Stimulated activated CD4-positive, alpha-beta T cell treated with anti-CD3 and anti-CD28 coated beads, Interleukin-1b, Interleukin-23, amount 100 ng/mL, for 24 hours (primary cell): Measurements from ENCODE around the gene ZHX3.

Source experiments
- DNase-seq, 4 experiments: peaks; one replicate each; pipeline ENCODE4 v3.0.0-alpha.2; 2020; ENCODE audit warnings: low read depth in 4 of 4, low spot score in 1 of 4

Gene ZHX3

DNA sequence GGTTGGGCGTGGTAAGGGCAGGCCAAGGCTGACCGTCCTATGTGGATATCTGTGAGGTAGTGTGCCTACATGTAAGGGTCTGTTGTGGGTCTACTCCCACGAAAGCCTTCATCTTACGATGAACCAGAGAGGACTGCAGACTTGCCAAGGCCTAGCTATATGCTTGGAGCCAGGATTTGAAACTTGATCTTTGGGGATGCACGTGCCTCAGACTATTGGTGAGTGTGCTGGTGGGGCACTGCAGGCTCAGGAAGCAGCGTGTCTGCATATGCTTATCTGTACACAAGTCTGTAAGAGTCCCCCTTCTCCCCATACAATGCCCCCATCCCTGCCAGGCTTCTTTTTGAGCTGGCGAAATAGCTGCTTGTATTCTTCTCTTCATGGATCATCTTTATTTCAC is 162.3 kb downstream of the ZHX3 start:
- no peak for DNase-seq

DNA sequence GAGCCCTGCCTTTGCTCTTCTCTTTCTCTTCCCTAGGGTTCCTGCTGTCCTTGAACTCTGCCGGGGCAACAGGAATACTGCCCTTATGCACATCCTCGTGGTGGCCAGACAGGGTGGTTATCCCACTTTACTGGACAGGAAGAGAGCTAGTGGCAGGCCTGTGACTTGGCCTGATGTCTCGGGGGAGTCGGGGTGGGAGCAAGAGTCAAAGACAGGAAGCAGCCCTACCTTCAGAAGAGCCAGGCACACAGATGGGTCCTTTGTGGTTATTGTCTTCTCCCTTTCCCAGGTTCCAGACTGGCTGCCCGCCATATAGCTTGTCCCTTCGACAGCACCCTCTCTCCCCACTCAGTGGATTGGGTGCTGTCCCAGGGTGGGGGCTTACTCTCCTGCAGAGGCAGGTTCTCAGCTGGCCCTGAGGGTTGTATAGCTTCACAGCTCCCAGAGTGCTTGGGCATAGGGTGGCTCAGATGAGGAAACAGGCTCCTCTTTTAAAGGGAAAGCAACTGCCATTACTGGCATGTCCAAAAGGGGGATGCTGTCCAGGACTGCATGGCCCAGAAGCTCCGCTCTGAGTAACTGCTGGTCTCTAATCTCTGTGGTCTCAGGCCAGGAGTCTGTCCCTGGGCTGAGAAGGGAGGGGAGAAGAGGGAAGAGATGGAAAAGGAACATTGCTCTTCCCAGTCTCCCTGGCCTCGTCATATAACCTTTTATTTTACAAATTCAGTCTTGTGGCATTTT is 162.9 kb downstream of the ZHX3 start:
- DNase-seq: no peak

DNA sequence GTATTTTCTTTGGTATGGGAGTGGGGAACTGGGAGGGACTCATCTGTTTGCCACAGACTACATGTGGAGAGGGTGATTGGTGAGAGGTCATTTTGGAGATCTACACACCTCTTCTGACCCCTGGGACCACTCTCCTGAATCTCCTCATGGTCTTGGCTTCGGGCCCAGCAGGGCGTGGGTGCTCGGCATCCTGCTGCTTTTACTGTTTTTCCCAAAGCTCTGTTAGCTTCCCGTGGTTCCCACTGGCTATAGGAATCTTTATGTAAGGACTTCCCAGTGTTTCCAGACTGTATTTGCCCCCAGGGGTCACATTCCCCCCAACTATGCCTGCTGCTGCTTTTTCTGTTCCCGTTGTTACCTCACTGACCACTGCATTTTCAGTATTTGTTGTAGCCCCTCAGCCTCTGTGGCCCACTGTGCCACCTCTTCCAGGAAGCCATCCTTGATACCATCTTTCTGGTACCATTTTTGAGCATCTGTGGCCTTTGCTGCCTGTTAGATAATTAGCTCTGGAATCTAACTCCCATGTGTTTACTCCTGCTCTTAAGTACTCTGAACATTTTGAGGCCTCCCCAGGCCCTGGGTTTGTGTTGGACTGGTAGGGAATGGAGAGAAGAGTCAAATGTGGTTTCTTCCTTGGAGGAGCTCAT is 165.3 kb downstream of the ZHX3 start:
- no peak for DNase-seq

DNA sequence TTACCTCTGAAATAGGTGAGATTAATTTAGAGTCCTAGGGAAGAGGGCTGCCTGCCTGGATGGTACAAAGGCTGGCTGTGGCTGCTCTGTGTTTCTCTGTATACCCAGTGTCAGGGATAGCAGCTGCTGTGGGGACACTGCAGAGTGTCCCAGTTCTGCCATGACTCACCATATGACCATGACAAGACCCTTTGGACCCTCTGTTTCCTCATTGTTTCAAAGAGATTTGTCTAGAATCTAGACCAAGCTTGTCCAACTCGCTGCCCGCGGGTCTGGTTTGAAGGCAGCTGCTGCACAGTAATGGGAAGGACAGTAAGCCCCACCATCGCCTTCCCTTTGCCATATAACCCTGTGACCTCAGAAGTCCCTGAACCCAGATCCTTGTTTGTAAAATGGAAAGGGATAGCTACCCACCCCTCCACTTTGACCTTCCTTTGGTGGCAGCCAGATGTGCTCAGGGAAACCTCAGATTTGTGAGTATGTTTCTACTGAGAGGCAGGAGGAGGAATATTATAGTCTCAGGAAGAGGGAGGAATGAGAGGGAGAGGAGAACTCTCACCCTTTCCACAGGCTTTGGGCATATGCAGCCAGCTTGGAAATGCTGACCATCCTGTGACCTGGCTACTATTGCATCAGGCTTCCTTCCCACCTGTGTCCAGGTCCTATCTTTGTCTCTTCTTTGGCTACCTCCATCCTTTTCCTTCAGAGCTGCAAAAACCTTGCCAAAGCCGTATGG is 166.2 kb downstream of the ZHX3 start:
- DNase-seq: no peak

DNA sequence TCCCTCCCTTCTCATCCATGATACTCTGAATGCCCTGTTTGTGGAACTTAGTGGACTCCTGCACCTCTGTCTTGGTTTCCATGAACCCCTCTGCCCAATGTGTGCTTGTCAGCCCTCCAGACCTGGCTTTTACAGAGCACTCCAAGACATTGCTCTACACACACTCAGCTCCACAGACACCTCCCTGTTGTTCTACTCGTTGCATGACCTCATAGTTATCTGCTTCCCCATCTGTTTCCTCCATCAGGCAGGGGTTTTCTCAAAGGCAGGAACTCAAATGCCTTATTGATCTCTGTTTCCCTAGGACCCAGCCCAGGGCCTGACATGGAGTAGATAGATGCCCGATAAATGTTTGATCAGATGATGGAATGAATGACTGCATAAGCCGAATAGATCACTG is 166.9 kb downstream of the ZHX3 start:
- DNase-seq: no peak

DNA sequence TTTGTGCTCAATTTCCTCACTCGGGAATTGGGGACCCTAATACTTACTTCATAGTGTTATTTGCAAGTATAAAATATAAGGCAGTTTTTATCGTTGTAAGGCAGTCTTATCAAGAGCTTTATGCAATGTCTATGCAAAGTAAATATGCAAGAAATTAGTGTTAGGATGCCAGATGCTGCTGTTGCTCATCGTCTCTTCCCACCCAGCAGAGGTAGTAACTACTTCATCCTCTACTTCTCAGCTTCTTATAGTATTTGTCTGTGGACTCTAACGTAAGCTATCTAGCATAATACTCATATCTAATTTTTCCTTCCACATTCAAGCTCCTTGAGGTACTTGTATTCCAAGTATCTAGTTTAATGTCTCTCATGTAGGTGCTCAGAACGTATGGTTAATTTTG is 168.6 kb downstream of the ZHX3 start:
- no peak for DNase-seq

DNA sequence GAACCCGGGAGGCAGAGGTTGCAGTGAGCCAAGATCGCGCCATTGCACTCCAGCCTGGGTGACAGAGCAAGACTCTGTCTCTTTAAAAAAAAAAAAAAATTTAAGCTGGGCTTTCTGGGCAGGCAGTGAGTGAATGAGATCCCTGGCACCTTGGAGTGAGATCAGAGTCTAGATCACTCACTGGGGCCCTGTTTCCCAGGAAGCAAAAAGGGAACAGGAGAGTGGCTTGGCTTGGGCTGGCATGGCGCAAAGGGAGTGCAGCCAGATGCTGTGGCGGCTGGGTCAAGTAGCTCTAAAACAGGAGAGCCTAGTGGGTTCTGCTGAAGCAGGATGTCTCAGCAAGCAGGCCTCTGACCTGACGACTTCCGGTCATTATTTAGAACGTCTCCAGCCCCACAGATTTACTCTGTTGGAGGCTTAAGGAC is 169.8 kb downstream of the ZHX3 start:
- no peak for DNase-seq

DNA sequence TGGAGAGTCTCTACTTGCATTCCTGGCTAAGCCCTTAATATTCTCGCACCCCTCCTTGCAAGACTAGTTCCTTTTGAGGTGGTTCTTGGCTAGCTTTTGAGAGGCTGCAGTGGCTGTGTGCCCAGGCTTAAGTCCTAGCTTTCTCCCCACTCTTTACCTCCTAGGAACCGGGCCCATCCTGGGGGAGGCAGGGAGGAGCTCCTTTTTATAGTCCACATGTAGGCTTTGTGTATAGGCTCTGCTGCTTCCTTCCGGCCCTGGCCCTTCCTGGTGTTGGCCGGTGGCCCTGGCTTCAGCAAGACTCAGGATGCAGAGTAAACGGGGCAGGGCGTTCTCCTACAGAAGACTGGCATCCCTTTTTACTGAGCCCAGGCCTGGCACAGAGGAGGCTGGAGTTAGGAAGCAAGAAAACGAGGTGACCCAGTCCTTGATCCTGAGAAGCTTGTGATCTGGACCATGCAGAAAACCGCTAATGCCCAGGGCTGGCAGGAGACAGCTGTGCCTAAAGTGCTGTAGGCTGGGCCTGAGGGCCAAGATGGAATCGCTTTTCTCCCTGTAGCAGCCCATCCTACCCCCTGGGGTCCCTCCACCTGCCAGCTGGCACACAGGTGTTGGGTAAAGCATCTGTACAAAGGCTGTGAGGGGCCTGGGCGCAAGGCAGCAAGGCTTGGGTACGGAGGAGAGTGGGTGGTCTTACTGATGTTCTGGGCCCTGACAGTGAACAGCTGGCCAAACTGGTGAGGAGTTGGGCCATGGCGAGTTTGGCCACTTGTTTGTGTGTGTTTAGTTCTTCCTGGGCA is 171.5 kb downstream of the ZHX3 start:
- DNase-seq: no peak

DNA sequence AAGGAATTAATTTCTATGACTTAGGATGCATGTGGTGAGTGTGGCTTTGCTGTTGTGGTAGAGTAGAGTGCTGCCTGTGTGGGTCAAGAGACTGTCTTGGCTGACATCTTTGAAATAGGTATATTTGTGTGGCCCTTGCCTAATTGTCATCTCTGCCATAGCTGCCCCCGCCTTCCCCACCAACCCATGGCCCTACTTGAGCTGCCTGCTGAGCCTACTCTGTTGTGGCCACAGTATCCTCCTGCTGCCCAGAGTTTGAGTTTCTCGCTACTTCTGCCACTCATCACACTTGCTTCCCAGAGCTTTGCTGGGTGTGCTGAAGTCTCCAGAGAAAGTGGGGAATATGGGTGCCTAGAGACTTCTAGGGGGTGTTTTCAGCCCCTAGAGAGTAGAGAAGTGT is 172.2 kb downstream of the ZHX3 start:
- DNase-seq: no peak

DNA sequence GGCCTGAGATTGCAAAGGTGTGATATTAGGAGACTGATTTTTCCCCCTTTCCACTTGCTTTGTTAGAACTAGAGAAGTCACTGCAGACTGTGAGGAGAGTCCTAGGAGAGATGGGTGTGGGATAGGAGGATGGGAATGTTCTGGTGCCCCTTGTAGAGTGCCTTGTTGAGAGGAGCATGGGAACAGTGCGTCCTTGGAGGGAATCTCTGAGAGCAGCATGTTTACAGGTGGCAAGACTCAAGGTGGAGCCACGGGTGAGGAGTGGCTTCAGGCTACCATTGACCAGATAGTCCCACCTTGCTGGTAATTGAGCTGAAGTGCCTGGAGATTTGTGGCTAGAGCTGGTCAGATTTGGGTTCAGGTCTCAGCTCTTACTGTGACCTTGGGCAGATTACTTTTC is 174.2 kb downstream of the ZHX3 start:
- DNase-seq: no peak

DNA sequence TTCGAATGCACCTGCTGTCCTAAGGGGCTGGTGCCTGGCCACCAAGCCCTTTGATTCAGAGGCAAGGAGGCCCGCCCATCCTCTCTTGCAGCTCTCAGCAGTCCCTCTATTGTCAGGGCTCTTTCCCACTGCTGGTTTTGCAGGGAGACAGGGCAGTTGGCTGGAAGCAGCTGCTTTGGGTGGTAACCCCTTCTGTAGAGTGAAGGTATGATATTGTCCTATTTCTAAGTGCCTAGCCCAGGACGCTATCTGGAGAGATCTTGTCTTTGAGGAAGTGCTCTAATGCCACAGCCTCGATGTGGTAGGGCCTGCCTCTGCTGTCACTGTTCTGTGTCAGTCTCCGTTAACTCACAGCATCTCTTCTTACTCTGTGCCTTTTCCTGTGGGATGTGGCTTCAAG is 174.6 kb downstream of the ZHX3 start:
- DNase-seq: no peak

DNA sequence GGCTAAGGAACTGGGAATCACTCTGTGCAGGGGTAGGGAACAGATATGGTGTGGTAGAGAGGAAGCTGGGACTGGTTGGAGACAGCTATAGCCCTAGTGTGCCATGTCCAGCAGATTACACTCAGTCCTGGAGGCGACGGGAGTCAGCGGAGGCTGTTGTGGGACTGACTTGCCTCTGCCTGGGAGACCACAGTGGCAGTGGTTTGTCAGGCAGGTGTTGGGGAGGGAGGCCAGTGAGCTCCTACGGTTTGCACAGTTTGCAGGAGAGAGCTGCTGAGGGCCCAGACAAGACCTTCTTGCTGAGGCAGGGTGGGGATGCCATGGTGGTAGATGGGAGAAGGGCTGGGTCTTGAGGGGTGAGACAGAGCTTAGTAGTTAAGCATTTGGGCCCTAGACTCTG is 175.3 kb downstream of the ZHX3 start:
- DNase-seq: no peak

DNA sequence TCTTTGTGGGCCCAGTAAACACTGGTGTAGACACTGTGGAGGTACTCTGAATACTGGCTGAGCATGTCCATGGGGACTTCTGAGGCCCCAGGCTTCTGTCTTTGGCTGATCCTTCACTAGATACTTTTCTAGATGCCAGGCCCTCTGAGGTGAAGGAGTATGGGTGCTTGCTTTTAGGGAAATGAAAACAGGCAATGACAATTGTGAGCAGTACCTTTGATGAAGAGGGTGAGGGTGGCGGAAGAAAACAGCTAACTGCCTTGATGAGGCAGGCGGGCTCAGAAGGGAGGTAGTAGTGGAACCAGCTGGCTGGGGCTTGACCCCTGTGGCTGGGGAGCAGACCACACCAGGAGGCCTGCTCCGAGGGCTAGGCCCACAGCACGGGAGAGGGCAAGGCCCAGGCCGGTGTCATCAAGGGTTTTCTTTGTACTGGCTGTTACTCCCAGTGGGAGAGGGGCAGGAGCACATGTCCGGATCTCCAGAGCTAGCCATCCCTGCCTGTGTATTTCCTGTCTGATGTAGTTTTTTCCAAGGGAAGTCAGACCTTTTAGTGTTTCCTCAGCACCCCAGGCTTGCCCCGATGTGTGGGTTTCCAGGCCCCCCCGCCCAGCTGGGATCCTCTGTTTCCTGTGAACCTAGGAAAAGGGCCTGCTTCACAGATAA is 176.2 kb downstream of the ZHX3 start:
- no peak for DNase-seq

DNA sequence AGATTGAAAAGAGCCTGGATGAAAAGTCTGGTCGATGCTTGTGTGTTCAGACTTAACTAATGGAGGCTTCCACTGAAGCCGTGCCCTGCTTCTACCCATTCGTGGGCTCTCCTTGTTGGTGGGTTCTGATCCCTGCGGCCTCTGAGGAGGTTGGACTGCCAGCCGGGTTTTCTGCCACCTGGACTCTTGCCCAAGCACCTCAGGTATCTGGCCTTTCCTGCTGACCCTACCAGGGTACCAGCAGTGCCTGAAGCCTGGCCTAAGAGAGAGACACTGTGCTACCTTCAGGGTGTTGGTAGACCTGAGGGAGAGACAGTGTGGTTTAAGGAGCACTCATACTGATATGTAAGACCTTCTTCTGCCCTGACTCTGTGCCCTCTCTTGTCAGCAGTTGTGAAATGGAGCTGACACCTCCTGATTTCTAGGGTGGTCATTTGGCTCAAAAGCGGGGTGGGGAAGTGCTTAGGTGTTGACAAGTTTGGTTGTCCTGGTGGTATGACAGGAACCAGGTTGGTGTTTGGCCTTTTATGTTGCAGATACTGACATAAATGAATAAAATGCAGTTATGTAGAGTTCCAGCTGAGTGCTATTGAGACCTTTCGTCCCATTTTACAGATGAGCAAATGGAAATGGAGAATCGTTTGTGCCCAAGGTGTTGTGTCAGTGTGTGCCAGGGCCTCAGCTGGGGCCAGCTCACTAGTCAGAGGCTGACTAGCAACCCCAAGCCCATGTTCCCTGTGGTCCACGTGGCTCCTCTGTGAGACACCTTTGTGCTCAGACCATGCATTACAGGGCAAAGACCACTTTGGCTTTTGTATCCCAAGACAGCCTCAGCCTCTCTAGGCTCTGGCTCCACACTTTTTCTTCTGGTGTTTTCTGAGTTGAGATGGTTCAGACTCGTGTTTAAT is 177.1 kb downstream of the ZHX3 start:
- DNase-seq: no peak

DNA sequence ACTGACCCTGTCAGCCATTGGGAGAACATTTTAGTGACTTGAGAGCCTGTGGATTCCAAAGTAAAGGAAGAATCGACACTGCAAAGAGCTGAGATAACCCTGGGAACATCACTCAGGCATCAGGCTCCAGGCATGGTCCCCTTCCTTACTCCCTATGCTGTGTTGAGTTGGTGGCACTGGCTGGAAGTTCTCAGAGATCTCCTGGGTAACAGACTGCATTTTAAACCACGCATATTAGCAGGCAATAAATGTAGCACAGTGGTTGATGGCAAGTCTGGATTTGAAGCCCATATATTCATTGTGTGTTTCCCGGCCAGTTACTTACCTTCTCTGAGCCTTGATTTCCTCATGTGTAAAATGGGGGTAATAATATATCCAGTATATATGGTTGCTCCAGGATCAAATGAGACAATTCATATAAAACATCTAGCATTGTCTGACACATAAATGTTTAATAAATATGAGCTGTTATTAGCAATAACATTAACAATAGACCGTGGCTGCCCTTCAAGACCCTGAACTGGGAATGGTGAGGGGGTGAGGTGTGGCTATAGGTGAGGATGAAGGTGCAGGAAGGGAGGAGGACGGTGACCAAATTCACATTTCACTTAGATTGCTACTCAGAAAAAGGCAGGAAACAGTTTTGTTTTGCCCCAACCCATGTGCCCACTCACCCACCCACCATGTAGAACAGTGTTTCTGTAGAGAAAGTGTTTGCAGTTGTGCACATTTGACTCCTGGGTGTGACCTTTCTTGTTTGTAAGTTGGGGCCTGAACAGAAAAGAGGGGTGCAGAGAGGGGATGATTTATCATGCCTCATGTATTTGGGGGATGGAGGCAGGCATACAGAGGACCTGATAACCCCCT is 178.1 kb downstream of the ZHX3 start:
- no peak for DNase-seq

DNA sequence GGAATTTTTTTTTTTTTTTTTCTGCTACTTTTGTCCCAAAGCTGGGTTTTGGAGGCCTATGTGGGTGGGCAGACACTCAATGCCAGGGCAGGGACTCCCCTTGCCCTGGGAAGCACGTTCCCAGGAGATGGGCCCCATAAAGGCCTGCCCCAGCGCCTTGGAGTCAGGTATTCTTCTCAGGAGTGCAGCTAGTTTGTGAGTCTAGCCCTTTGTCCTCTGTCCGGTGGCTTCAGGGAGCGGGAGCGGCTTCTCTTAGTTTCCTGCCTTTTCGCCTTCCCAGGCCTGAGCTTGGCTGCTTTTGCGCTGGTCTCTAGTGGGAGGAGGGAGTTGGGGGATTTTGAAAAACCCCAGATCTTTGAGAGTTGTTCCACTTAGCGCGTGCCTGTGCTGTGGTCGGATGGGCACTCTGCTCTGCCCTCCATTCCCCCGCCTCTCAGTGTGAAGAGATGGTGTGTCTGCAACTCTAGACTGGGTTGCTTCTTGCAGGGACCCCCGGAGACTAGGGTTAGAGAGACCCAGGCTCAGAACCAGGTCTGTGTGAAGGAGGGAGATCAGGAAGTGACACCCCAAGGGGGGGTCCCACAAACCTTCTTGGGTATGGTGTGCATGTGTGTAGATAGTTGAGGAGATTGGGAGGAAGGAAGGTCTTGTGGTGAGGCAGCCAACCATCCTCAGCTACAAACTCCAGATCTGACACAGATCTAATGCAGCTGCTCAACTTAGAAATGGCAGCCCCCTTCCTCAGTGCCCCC is 178.9 kb downstream of the ZHX3 start:
- no peak for DNase-seq

DNA sequence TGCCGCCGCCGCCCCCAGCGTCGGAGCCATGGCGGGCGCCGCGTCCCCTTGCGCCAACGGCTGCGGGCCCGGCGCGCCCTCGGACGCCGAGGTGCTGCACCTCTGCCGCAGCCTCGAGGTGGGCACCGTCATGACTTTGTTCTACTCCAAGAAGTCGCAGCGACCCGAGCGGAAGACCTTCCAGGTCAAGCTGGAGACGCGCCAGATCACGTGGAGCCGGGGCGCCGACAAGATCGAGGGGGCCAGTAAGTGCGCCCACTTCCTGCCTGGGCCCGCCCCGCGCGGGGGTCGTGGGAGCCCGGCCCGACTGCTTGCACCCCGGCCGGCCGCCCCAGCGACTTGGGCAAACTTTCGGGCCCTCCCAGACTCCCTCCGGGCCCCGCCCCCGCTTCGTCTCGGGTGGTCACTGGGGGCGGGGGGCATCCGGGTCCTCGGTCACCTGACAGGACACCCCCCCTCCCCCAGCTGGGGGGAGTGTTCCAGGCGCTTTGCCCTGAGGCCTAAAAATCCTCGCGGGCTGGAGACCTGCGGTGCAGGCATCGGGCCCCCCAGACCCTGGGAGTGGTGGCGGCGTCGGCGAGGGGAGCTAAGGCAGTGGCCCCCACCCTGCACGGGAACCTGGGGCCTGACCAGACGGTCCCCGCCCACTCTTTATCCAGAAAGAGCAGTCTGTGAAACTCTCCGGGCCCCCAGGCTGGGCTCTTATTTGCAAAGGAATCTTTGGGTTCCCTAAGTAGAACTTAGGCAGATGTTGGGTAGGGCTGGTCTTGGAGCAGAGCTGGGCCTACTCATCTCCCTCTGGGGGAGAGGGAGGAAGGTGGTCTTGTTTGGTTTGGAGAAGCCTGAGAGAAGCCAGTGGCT is 179.7 kb downstream of the ZHX3 start:
- peak in 1 of 4 experiments; percentile 39 for DNase-seq
